T-helper 9 cell (primary cell): Measurements from ENCODE around the gene STAT6.

Source experiments
- DNase-seq: peaks from one replicate; pipeline ENCODE4 v3.0.0-alpha.2; 2020
- total RNA-seq, 2 donors: gene quantifications; one replicate each; lab custom pipeline; 2026; lab: John Stamatoyannopoulos, UW

The STAT6 gene
- 182 to 288 reads per million in 2 donors for total RNA-seq

- DNase-seq: peak; percentile 76
Observed at GRCh38 chr12:57111031-57111734, at the start of gene STAT6. Gene STAT6, minus strand, starts transcription at chr12:57111362. Its CDS starts 3,084 bp downstream, at chr12:57108278.

GRCh38 chr12:57160741-57161140, 49.6 kb upstream of the STAT6 start:
- DNase-seq: no peak

- no peak for DNase-seq
Observed at GRCh38 chr12:57160040-57160439, 48.9 kb upstream of the STAT6 start.

- DNase-seq: no peak
Observed at GRCh38 chr12:57159311-57159710, 48.1 kb upstream of the STAT6 start.

GRCh38 chr12:57158665-57159064, 47.5 kb upstream of the STAT6 start:
- no peak for DNase-seq

GRCh38 chr12:57158186-57158585, 47.0 kb upstream of the STAT6 start:
- DNase-seq: no peak

- DNase-seq: no peak
Observed at GRCh38 chr12:57157588-57158173, 46.5 kb upstream of the STAT6 start.

- DNase-seq: no peak
Observed at GRCh38 chr12:57156701-57157403, 45.7 kb upstream of the STAT6 start.

GRCh38 chr12:57154804-57155434, 43.8 kb upstream of the STAT6 start:
- no peak for DNase-seq

GRCh38 chr12:57154076-57154475, 42.9 kb upstream of the STAT6 start:
- no peak for DNase-seq

GRCh38 chr12:57153415-57153997, 42.3 kb upstream of the STAT6 start:
- DNase-seq: no peak

GRCh38 chr12:57152639-57153038, 41.5 kb upstream of the STAT6 start:
- DNase-seq: no peak

- DNase-seq: no peak
Observed at GRCh38 chr12:57151741-57152630, 40.8 kb upstream of the STAT6 start.

GRCh38 chr12:57150400-57151000, 39.3 kb upstream of the STAT6 start:
- DNase-seq: no peak

- no peak for DNase-seq
Observed at GRCh38 chr12:57149245-57149900, 38.2 kb upstream of the STAT6 start.

GRCh38 chr12:57148469-57149244, 37.5 kb upstream of the STAT6 start:
- DNase-seq: no peak

- DNase-seq: no peak
Observed at GRCh38 chr12:57146961-57147944, 36.1 kb upstream of the STAT6 start, which contains the start of gene LRP1-AS. Gene LRP1-AS, minus strand, starts transcription at chr12:57147619.

GRCh38 chr12:57146092-57146491, 34.9 kb upstream of the STAT6 start:
- DNase-seq: no peak
